Activated B cell treated with CpG ODN at 0.5 μM for 24 hours (primary cell): ENCODE measurements around the gene NPSR1. TPM values are rescaled to one million over a fixed set of nuclear protein-coding genes. Genes with fewer than 3 reads are reported as not detected.

ENCODE experiments used
- ATAC-seq: fragments of 200-7000 bp; cut with Tn5 transposase; one replicate; pipeline ENCODE4 v1.10.0; 2021; ENCODE audit warnings: low read depth, mild to moderate bottlenecking, moderate library complexity
- CTCF ChIA-PET: fragments of 350-600 bp; sonication (Branson Sonifier 250); formaldehyde crosslinking; loops from one replicate; lab custom pipeline; 2021; ENCODE audit warnings: antibody characterized with exemption; lab: Charles Lee
- POLR2A ChIA-PET: fragments of 350-600 bp; sonication (Branson Sonifier 250); formaldehyde crosslinking; loops from one replicate; lab custom pipeline; 2021; ENCODE audit warnings: antibody characterized with exemption; lab: Charles Lee
- DNase-seq: peaks from one replicate; pipeline ENCODE4 v3.0.0; 2022
- H3K27ac Mint-ChIP-seq: one replicate; pipeline ENCODE4 v1.8.0; 2020; ENCODE audit warnings: mixed read lengths
- H3K27me3 Mint-ChIP-seq: one replicate; pipeline ENCODE4 v1.8.0; 2021; ENCODE audit warnings: mixed read lengths
- H3K36me3 Mint-ChIP-seq: one replicate; pipeline ENCODE4 v1.8.0; 2021; ENCODE audit warnings: low read depth, mixed read lengths
- H3K4me1 Mint-ChIP-seq: one replicate; pipeline ENCODE4 v1.8.0; 2021; ENCODE audit warnings: mixed read lengths
- H3K4me3 Mint-ChIP-seq: one replicate; pipeline ENCODE4 v1.8.0; 2020; ENCODE audit warnings: mild to moderate bottlenecking, mixed read lengths
- H3K9me3 Mint-ChIP-seq: one replicate; pipeline ENCODE4 v1.8.0; 2020; ENCODE audit warnings: mixed read lengths
- CTCF ChIP-seq: fragments of 200-600 bp; IDR thresholded peaks from one replicate; pipeline ENCODE4 v1.8.0; 2022; ENCODE audit warnings: antibody characterized with exemption, mild to moderate bottlenecking
- intact Hi-C: fragments of 100-400 bp; cut with micrococcal nuclease; formaldehyde crosslinking; loops from one replicate; pipeline ENCODE4 v1.15.1; 2024
- total RNA-seq: library from RNA; stranded (reverse); gene quantifications from 2 replicates; pipeline ENCODE4 v1.2.3, GENCODE V29; 2022

NPSR1 gene
- total RNA-seq, 1 donor from 2014 or later = not detected

GRCh38 chr7:34750209-34750608 is 92.2 kb downstream of the NPSR1 start:
- no peak for TF ChIP-seq CTCF
- CTCF ChIA-PET = no interaction called here
- intact Hi-C loops = no loop called here
- no peak overlapping the region for H3K4me3 Mint-ChIP-seq
- ATAC-seq (no peak), DNase-seq (no peak)
- POLR2A ChIA-PET = no interaction called here
- no peak overlapping the region for H3K27ac Mint-ChIP-seq
- no peaks in the 10 kb centered on the region for H3K36me3 Mint-ChIP-seq
- no peaks in the 10 kb centered on the region for H3K9me3 Mint-ChIP-seq
- no peaks in the 10 kb centered on the region for H3K27me3 Mint-ChIP-seq
- H3K4me1 Mint-ChIP-seq = no peaks in the 10 kb centered on the region

GRCh38 chr7:34750636-34751035 is 92.6 kb downstream of the NPSR1 start:
- H3K27ac Mint-ChIP-seq = no peak overlapping the region
- TF ChIP-seq CTCF = no peak
- intact Hi-C loops = no loop called here
- no peaks in the 10 kb centered on the region for H3K4me1 Mint-ChIP-seq
- ChIA-PET POLR2A (no interaction called here), CTCF (no interaction called here)
- H3K27me3 Mint-ChIP-seq = no peaks in the 10 kb centered on the region
- DNase-seq (no peak), ATAC-seq (no peak)
- H3K36me3 Mint-ChIP-seq = no peaks in the 10 kb centered on the region
- no peak overlapping the region for H3K4me3 Mint-ChIP-seq
- no peaks in the 10 kb centered on the region for H3K9me3 Mint-ChIP-seq

GRCh38 chr7:34751725-34752643 is 94.0 kb downstream of the NPSR1 start:
- H3K27ac Mint-ChIP-seq = no peak overlapping the region
- TF ChIP-seq CTCF = no peak
- H3K4me1 Mint-ChIP-seq = no peaks in the 10 kb centered on the region
- CTCF ChIA-PET = no interaction called here
- POLR2A ChIA-PET = no interaction called here
- intact Hi-C loops = no loop called here
- ATAC-seq = no peak
- H3K36me3 Mint-ChIP-seq = no peaks in the 10 kb centered on the region
- H3K4me3 Mint-ChIP-seq = no peak overlapping the region
- no peak for DNase-seq
- H3K27me3 Mint-ChIP-seq = no peaks in the 10 kb centered on the region
- H3K9me3 Mint-ChIP-seq = no peaks in the 10 kb centered on the region

DNA sequence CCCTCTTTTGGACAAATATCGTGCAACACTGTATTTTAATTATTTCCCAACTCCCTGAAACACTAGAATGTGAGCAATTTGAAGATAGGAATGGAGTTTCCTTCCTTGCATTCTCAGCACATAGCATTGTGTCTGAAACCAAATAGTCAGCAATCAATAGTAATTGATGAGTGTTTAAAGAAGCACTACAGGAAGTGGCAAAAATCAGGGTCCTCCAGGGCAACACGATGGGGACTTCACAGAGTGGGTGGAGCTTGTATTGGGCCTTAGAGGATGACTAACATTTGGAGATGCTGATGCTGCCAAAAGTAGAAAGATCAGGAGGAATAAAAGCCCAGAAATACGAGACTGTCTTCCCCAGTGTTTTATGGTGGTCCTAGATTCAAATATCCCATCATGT is 94.9 kb downstream of the NPSR1 start:
- CTCF ChIA-PET = no interaction called here
- Mint-ChIP-seq H3K4me1 (no peaks in the 10 kb centered on the region), H3K9me3 (no peaks in the 10 kb centered on the region), H3K4me3 (no peak overlapping the region), H3K36me3 (no peaks in the 10 kb centered on the region), H3K27me3 (no peaks in the 10 kb centered on the region), H3K27ac (no peak overlapping the region)
- ATAC-seq (no peak), DNase-seq (no peak)
- intact Hi-C loops = no loop called here
- POLR2A ChIA-PET = no interaction called here
- TF ChIP-seq CTCF = no peak

DNA sequence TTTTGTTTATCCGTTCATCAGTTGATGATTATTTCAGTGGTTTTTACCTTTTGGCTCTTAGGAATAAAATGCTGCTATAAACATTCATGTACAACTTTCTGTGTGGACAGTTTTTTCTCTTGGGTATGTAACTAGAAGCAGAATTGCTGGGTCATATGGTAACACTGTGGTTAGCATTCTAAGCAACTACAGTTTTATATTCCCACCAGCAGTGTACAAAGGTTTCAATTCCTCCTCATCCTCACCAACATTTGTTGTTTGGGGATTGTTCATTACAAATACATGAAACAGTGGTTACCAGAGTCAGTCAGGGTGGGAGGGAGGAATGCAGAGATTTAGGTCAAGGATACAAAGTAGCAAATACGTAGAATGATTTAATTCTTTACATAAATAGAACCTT is 97.0 kb downstream of the NPSR1 start:
- intact Hi-C loops = no loop called here
- DNase-seq (no peak), ATAC-seq (no peak)
- Mint-ChIP-seq H3K4me1 (no peaks in the 10 kb centered on the region), H3K27ac (no peak overlapping the region), H3K9me3 (no peaks in the 10 kb centered on the region), H3K4me3 (no peak overlapping the region), H3K36me3 (no peaks in the 10 kb centered on the region), H3K27me3 (no peaks in the 10 kb centered on the region)
- TF ChIP-seq CTCF = no peak
- POLR2A ChIA-PET = no interaction called here
- CTCF ChIA-PET = no interaction called here
